Fibroblast of villous mesenchyme (primary cell): ENCODE measurements around the gene ALDH1A1. TPM values are rescaled to one million over a fixed set of nuclear protein-coding genes. Genes with fewer than 3 reads are reported as not detected.

Experiments used
- DNase-seq: peaks from one replicate; pipeline ENCODE4 v3.0.0-alpha.2; 2010; ENCODE audit warnings: low read depth
- H3K4me3 ChIP-seq: 2 replicates; pipeline ENCODE4 v1.5.1; 2011; ENCODE audit warnings: low read depth, mild to moderate bottlenecking, low read length
- total RNA-seq: library from RNA; depleted of rRNA; stranded (reverse); fragments of >200 nt; gene quantifications from 2 replicates; pipeline ENCODE4 v1.2.3, GENCODE V29; 2012
- TF ChIP-seq, protein P1 (sequence below): IDR thresholded peaks from 2 replicates; pipeline ENCODE4 v1.5.1; 2012; ENCODE audit warnings: low read depth, mild to moderate bottlenecking, low read length; ENCODE audit not compliant: insufficient read depth

Gene ALDH1A1
- 161 and 450 TPM in 2 replicates for total RNA-seq

DNA sequence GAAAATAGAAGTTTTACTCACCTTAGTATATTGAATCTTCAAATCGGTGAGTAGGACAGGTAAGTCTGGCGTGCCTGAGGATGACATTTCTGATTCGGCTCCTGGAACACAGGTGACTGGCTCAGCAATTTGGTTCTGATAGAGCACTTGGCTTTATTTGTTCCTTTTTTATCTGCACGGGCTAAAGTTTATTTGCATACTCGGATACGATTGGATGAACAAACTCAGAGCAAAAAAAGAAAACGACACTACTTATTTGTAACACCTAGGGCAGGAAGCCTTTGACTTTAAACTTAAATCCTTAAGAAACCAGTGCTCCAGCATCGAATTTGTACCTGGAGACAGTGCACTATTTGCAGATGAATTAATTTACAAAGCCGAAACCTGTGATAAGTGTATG lies at the start of gene ALDH1A1:
TSS of gene ALDH1A1 (minus strand) at position 140 of the 400 bp plus-strand sequence. CDS start at position 87, 53 bp downstream.
- DNase-seq = peak; percentile 42
- peak within 1 kb of the TSS; percentile 53 for H3K4me3 ChIP-seq
- TF ChIP-seq, protein P1, sequence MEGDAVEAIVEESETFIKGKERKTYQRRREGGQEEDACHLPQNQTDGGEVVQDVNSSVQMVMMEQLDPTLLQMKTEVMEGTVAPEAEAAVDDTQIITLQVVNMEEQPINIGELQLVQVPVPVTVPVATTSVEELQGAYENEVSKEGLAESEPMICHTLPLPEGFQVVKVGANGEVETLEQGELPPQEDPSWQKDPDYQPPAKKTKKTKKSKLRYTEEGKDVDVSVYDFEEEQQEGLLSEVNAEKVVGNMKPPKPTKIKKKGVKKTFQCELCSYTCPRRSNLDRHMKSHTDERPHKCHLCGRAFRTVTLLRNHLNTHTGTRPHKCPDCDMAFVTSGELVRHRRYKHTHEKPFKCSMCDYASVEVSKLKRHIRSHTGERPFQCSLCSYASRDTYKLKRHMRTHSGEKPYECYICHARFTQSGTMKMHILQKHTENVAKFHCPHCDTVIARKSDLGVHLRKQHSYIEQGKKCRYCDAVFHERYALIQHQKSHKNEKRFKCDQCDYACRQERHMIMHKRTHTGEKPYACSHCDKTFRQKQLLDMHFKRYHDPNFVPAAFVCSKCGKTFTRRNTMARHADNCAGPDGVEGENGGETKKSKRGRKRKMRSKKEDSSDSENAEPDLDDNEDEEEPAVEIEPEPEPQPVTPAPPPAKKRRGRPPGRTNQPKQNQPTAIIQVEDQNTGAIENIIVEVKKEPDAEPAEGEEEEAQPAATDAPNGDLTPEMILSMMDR = no peak

DNA sequence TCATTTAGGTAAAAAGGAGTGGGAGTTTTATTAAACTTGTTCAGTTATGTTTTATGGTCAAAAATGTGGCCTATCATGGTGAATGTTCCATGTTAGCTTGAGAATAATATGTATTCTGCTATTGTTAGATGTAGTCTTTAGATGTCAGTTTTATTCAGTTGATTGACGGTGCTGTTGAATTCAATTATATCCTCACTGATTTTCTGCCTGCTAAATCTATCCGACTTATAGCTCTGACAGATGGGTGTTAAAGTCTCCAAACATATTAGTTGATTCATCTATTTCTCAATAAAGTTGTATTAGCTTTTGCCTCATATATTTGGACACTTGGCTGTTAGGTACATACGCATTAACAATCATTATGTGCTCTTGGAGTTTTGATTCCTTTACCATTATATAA lies 49.0 kb upstream of the ALDH1A1 start:
- no peak overlapping the region for H3K4me3 ChIP-seq
- TF ChIP-seq, protein P1 = no peak
- no peak for DNase-seq

DNA sequence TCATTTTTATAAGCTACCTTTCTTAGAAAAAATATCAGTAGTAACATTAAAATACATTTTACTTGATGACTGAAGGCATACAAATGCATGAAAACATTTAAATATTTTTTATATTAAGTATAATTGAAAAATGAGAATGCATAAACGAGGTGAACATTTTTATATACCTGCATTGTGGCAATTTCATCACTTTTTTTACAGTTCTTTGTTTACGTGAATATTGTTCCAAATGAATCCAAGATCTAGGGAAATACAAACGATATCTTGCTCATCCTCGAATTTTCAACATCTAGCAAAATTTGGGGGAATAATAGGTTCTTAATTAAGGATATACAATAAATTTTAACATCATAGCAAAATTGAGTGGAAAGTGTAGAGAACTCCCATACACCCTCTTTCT lies 45.5 kb upstream of the ALDH1A1 start:
- TF ChIP-seq, protein P1 = no peak
- no peak for DNase-seq
- no peak overlapping the region for H3K4me3 ChIP-seq

DNA sequence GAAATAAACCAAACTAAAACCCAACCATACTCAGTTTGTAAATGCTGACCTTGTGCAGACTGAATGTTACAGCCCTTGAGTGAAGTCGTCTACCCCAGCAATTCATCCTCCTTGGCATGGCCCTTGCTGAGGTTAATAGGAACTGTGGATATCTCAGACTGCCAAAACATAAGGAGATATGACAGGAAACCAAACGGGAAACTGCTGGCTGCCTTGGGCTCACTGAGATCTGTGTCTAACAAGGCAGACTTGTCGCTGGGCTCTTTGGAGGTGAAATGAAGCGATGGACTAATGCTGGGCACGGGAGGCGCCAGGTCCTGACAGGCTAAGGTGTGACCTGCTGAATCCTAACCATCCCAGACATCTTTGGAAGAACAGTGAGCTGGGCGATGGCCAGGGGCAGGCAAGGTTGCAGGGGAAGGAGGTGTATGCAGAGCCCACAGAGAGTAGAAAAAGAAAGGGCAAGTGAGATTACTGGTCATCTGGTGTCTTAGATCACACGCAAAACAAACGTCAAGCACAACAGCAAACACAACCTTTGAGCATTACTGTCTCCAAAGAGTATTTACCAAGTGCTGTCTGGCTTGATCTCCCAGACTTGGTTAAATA lies 44.6 kb upstream of the ALDH1A1 start:
- DNase-seq = no peak
- TF ChIP-seq, protein P1 = no peak
- no peak overlapping the region for H3K4me3 ChIP-seq

DNA sequence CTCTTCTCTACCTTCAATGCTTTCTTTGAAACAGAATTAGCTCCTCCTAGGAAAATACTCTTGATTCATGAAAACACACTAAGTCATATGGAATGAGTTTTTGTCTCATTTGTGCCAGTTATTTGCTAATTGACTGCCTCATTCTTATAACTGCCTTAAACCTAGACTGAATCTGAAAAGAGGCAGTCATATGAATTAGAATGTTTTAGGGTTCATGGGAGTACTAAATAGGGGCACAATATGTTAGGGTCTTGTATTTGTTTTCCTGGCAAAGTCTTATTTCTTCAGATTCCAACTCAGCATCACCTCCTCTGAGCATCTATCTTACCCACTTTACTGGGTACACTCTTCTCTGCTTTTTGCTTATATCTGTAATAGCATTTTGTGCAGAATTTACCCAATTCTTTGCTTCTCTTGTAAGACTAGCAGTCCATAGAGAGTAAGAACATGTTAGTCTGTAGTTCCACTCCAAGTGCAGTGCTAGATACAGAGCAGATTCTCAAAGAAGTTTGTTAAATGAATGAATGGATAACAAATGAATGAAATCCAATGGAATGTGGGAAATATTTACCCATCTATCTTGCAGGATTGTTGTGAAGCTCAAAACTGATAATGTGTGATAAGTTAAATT lies 43.9 kb upstream of the ALDH1A1 start:
- no peak for DNase-seq
- H3K4me3 ChIP-seq = no peak overlapping the region
- TF ChIP-seq, protein P1 = no peak

DNA sequence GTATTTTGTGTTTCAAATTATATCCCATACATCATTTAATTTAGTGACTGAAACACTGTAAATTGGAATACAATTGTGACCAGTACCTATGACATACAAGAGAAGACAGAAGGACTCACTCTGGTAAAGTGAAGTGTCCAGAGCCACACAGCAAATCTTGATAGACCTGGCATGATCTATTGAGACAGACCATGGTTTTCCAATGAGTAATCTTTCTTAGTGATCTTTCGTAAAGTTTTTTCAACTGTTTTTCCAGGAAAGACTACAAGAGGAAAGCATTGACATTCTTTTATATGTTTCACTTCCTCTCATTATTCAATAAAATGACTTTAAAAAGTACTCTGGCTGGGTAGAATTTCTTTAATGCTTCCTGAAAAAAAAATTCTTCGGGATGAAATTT lies 43.3 kb upstream of the ALDH1A1 start:
- TF ChIP-seq, protein P1 = no peak
- DNase-seq = no peak

More for the DNA sequence above, 43.3 kb upstream of the ALDH1A1 start:
- no peak overlapping the region for H3K4me3 ChIP-seq
